ENCODE data around the gene BLID.

Gene BLID

DNA sequence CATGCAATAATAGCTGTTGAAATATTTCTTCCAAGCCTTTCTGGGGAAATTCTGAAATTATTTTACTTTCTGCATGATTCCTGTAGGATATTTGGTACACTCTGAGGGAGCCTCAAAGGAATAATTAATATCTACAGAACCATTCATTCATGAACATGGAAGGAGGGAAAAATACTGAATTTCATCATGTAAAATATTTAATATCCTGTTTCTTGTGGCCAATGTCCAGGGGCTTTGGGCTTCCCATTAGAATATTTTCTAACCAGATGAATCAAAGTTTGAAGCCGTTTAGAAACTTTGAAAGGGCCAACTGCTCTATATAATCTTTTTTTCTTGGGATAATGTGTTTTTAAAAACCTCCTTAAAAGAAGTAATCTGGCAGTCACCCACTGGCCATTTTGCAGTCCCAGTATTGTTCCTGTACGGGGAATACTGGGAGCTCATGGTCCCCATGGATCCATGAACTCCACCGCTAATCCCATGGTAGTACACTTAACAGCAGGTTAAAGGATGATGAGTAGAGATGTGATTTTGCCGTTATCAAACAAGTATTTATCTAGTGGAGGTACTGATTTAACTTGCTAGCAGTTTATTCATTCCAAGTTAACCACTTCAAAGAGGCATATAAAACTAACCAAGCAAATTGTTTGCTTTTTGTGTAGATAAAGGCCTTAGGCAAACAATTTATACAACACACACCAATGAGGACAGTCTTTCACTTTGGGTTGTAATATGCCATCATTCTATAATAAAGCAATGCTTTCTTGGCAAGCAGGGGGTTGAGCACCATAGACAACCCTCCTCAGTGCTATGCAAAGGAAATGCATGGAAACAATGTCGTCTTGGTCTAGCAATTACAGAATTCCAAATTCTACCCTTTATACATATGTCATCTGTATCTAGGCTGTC lies 34.5 kb upstream of the BLID start:
- Mint-ChIP-seq H3K27ac (no peak overlapping the region), H3K9me3 (no peaks in the 10 kb centered on the region), H3K27me3 (peaks cover 8% of the 10 kb centered on the region), H3K4me1 (no peaks in the 10 kb centered on the region), H3K36me3 (no peaks in the 10 kb centered on the region), H3K4me3 (no peak overlapping the region)
- ATAC-seq = no peak

DNA sequence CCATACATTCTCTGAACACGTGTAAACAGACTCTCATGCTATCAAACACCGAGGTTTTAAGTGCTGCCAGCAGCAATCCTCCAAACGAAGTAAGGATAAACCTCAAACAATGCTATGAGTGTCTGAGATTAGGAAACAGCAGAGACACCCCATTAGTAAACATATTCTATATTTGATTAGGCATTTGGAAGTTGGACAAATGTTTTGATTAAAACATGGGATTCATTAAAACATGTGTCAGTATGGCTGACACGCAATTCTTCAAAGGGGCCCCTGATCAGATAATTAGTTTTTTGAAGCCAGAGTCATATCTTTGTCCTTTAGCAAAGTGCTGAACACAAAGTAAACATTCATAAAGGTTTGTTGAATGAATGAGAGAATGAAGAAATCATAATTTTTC lies 33.2 kb upstream of the BLID start:
- no peaks in the 10 kb centered on the region for H3K9me3 Mint-ChIP-seq

DNA sequence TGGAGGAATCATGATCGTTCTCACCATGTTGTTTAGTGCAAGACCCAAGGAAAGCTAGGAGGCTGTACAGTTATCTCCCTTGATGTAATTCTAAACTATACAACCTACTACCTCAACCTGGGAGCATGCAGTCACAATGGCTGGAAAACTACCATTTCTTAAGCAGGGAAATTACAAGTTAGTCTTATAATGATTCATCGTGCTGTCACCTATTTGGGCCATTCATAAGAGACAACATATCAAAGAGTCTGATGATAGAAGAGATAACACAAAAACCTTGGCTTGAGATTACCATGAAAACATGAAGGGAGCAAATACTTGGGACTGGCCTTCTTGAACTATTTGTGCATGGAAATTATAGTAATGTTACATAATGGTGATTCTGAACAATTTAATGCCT lies 30.5 kb upstream of the BLID start:
- no peak for ATAC-seq
- Mint-ChIP-seq H3K9me3 (no peaks in the 10 kb centered on the region), H3K4me1 (no peaks in the 10 kb centered on the region), H3K27ac (no peak overlapping the region), H3K4me3 (no peak overlapping the region), H3K27me3 (peaks cover 8% of the 10 kb centered on the region), H3K36me3 (no peaks in the 10 kb centered on the region)

More for the DNA sequence above, 33.2 kb upstream of the BLID start:
- Mint-ChIP-seq H3K4me1 (no peaks in the 10 kb centered on the region), H3K4me3 (no peak overlapping the region), H3K27ac (no peak overlapping the region), H3K36me3 (no peaks in the 10 kb centered on the region), H3K27me3 (peaks cover 8% of the 10 kb centered on the region)
- ATAC-seq = no peak

DNA sequence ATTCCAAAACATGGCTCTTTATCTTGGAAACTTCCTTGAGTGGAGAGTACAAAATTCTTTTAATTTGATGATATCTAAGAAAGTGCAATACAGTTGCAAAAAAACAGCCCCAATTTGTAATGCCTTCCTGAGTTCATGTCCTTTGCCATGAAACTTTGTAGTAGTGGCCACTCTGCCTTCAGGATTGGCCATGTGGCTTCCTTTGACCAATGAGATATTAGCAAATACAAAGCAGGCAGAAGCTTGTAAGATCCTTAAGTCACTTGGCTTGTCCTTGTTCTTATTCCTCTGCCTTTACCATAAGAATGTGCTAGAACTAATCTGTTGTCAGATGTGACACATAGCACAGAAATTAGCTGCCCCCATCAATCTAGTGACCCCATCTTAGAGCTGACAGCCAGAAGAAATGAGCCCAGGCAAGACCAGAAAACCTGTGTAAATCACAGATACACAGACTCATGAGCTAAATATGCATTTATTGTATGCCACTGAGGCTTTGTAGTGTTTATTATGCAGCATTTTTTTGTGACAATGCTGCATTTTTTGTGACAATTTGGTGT lies 29.8 kb upstream of the BLID start:
- Mint-ChIP-seq H3K4me1 (no peaks in the 10 kb centered on the region), H3K36me3 (no peaks in the 10 kb centered on the region), H3K27ac (no peak overlapping the region), H3K4me3 (no peak overlapping the region), H3K9me3 (no peaks in the 10 kb centered on the region), H3K27me3 (peaks cover 8% of the 10 kb centered on the region)
- ATAC-seq = no peak

DNA sequence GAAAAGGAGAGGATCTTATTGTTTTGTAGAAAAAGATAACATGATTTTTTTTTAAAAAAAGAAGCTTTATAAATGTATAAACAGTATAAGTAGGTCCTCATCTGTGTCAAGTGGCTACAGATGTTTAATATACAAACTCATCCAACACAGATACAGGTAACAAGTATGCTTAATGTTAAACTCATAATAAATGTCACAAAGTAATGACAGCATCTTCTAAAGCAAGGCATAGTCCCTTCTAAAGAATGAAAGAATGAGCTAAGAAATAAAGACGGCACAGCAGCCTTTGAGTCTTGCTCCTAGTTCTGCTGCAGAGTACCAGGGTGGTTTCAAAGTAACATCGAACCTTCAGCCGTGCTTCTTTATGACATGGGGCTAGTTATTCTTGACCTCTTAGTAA lies 28.7 kb upstream of the BLID start:
- no peak overlapping the region for H3K4me3 Mint-ChIP-seq
- no peak overlapping the region for H3K27ac Mint-ChIP-seq
- ATAC-seq = no peak
- H3K27me3 Mint-ChIP-seq = peaks cover 8% of the 10 kb centered on the region
- H3K36me3 Mint-ChIP-seq = no peaks in the 10 kb centered on the region
- no peaks in the 10 kb centered on the region for H3K9me3 Mint-ChIP-seq
- H3K4me1 Mint-ChIP-seq = no peaks in the 10 kb centered on the region

DNA sequence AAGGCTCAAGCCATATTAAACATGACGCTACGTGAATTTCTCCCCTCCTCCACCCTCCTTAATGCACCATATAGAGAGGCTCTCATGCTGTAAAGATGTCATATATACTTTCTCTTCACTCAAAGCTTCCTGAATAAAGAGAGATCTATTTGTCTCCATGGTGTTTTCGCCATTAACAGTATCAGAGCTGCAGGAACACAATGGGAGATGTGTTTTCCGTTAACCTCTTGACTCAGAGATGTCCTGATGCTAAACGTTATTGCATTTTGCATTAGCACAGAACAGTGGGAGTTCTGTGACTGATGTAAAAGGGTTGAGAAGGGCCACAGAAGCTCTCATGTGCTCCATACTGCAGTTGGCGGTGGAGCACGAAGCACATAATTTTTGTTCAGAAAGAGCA lies 25.7 kb upstream of the BLID start:
- Mint-ChIP-seq H3K27me3 (peaks cover 7% of the 10 kb centered on the region), H3K4me1 (no peaks in the 10 kb centered on the region), H3K27ac (no peak overlapping the region), H3K9me3 (no peaks in the 10 kb centered on the region), H3K4me3 (no peak overlapping the region), H3K36me3 (no peaks in the 10 kb centered on the region)
- ATAC-seq = no peak

DNA sequence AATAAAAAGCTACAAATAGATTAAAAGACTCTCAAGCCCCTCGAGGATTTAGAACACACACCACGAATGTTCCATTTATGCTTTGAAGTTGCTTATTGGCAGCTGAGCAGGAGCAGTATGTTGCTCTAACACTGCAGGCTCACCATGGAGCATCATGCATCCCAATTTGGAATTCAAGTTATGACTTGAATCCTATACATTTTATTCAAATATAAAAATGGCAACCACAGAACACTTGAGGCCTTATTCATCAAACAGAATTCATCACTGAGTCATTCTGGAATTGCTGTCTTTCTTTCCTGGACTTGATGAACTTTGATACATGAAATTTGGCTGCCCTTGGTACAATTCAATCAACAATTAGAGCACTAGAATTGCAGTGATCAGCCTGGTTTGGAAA lies 24.5 kb upstream of the BLID start:
- no peaks in the 10 kb centered on the region for H3K9me3 Mint-ChIP-seq
- H3K27me3 Mint-ChIP-seq = no peaks in the 10 kb centered on the region
- no peaks in the 10 kb centered on the region for H3K4me1 Mint-ChIP-seq
- no peaks in the 10 kb centered on the region for H3K36me3 Mint-ChIP-seq
- H3K27ac Mint-ChIP-seq = no peak overlapping the region
- ATAC-seq = no peak
- H3K4me3 Mint-ChIP-seq = no peak overlapping the region

DNA sequence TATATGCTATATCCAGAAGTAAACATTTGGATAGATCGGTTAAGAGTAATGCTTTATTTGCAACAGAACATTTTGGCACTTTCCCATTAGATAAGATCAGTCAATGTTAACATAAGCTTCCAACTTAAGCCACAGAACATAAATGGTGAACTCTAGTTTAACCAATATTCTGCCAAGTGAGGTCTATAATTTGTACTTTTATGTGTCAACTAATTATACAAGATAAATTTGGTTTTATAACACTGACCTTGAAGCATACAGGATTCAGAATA lies 23.5 kb upstream of the BLID start:
- no peak for ATAC-seq
- no peaks in the 10 kb centered on the region for H3K4me1 Mint-ChIP-seq
- no peaks in the 10 kb centered on the region for H3K27me3 Mint-ChIP-seq
- H3K36me3 Mint-ChIP-seq = no peaks in the 10 kb centered on the region
- H3K27ac Mint-ChIP-seq = no peak overlapping the region
- no peak overlapping the region for H3K4me3 Mint-ChIP-seq
- H3K9me3 Mint-ChIP-seq = no peaks in the 10 kb centered on the region

DNA sequence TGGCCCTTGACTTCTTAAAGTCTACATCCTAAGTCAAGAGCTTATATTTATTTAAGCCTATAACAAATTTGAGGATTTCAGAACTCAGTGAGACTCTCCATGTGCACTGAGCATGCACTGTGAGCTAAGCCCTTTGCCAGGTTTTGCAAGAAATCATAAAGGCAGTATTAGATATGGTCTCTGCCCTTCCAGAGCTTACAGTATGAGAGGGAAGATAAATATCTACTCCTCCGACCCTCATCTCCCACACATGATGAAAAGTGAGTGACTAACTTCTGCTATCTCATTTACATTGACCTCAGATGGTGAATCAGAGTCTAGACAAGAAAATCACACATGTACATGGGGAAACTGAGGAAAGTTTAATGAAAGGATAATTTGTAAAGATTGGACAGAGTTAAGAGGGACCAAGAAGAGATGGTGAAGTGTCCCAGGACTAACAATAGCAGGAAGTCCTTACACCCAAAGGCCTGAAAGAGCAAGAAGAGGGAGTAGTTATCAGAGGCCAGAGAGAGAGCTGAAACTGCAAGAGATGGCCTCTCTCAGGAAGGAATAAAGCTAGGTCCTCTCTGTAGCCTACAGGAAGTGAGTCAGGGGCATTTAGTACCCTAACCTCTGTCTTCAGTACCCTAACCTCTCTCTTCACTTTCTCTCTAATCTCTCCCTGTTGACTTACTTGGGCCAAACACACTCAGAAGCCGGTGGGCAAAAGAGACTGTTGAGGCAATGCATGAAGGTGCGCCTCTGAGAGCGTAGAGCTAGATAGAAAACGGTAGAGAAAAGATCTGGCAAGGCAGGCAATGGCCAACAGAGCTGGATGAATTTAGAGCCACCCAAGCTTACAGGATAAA lies 23.0 kb upstream of the BLID start:
- no peak overlapping the region for H3K4me3 Mint-ChIP-seq
- H3K36me3 Mint-ChIP-seq = no peaks in the 10 kb centered on the region
- no peaks in the 10 kb centered on the region for H3K27me3 Mint-ChIP-seq
- H3K27ac Mint-ChIP-seq = no peak overlapping the region
- no peak for ATAC-seq
- H3K4me1 Mint-ChIP-seq = no peaks in the 10 kb centered on the region
- no peaks in the 10 kb centered on the region for H3K9me3 Mint-ChIP-seq

DNA sequence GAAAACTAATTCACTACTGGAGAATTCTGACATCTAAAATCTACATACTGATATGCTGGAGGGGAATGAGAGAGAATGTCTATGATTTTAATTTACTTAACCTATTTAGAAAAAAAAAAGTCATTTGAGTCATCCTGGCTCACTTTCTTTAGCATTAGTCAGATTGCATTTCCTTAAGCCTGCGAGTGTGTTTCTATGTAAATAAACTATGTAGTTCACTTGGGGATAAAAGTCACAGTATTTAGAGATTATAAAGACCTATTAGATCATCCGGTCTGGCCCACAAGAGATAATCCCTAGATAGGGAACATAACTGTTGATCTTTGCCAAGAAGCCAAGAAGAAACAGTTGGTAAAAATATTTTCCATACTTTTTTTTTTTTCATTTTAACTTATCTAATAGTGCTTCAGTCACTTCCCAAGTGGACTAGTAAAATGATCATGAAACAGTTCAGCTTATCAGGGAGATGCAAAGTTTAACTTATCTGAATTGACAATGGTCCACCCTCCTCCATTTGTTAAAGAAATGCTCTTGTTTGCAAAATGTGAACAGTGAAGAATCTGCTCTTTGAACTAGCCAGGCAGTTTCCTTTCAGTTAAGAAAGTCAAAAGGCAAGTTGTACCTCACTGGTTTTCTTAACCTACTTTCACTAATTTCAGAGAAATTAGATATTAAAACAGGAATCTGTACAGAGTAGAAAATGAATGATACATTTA lies 21.2 kb upstream of the BLID start:
- Mint-ChIP-seq H3K27me3 (no peaks in the 10 kb centered on the region), H3K36me3 (no peaks in the 10 kb centered on the region), H3K4me1 (no peaks in the 10 kb centered on the region), H3K4me3 (no peak overlapping the region), H3K27ac (no peak overlapping the region), H3K9me3 (no peaks in the 10 kb centered on the region)
- ATAC-seq = no peak

DNA sequence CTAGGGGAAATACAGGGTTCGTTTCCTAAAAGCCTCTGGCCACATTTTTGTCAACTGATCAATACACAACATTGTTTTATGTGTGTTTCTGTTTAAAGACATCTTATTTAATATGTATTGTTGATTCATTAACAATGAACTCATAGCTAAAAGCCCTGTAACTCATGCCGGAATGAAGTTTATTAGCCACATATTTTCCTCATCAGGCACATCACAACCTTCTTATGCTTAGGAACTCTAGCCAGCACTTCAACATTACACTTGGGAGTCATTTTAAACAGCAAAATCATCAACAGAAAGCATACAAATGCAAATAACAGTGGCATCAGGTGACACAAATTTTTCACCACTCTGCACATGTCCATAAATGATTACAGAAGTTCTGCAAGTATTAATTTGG lies 15.1 kb upstream of the BLID start:
- H3K27me3 Mint-ChIP-seq = peaks cover 10% of the 10 kb centered on the region
- H3K9me3 Mint-ChIP-seq = no peaks in the 10 kb centered on the region
- H3K4me3 Mint-ChIP-seq = no peak overlapping the region

DNA sequence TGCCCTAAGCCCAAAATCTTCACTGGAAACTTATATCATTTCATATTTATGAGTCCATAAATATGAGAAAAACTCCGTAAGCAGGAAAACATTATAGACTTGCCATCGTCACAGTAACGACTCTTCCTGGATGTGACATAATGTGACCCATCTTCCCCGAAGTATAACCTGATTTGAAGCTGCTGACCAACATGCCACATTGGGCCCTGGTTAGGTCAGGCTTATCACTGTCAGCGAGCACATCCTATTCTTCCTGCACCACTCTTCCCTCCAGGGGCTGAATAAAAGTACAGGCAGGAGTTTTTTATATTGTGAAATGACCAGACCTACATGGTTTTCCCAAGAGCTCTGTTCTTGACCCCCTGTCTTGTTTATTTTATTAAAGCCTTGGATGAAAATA lies 12.1 kb upstream of the BLID start:
- ATAC-seq = no peak
- H3K9me3 Mint-ChIP-seq = peaks cover 2% of the 10 kb centered on the region
- H3K36me3 Mint-ChIP-seq = no peaks in the 10 kb centered on the region
- H3K27me3 Mint-ChIP-seq = peaks cover 10% of the 10 kb centered on the region
- H3K4me3 Mint-ChIP-seq = no peak overlapping the region
- no peak overlapping the region for H3K27ac Mint-ChIP-seq
- no peaks in the 10 kb centered on the region for H3K4me1 Mint-ChIP-seq

More for the DNA sequence above, 15.1 kb upstream of the BLID start:
- H3K27ac Mint-ChIP-seq = no peak overlapping the region
- no peak for ATAC-seq
- H3K4me1 Mint-ChIP-seq = no peaks in the 10 kb centered on the region
- H3K36me3 Mint-ChIP-seq = no peaks in the 10 kb centered on the region

DNA sequence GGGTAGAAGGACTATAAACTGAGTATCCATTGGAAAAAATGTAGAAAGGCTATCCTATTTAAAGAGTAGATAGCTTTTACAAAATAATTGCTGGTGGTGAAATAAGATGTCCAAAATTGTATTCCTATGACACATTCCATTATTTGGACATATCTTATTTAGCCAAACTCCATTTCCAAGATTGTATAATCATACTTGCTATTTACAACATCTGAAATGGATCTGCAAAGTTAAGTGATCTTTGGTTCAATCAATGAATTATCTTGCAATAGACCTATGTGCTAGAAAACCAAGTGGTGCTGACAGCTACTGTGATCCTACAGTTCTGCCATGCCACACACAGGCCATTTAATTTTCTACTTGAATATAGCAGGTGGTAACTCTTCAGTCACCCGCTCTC lies 11.0 kb upstream of the BLID start:
- Mint-ChIP-seq H3K4me3 (no peak overlapping the region), H3K9me3 (peaks cover 2% of the 10 kb centered on the region), H3K4me1 (no peaks in the 10 kb centered on the region), H3K27me3 (peaks cover 10% of the 10 kb centered on the region), H3K36me3 (no peaks in the 10 kb centered on the region), H3K27ac (no peak overlapping the region)
- no peak for ATAC-seq

DNA sequence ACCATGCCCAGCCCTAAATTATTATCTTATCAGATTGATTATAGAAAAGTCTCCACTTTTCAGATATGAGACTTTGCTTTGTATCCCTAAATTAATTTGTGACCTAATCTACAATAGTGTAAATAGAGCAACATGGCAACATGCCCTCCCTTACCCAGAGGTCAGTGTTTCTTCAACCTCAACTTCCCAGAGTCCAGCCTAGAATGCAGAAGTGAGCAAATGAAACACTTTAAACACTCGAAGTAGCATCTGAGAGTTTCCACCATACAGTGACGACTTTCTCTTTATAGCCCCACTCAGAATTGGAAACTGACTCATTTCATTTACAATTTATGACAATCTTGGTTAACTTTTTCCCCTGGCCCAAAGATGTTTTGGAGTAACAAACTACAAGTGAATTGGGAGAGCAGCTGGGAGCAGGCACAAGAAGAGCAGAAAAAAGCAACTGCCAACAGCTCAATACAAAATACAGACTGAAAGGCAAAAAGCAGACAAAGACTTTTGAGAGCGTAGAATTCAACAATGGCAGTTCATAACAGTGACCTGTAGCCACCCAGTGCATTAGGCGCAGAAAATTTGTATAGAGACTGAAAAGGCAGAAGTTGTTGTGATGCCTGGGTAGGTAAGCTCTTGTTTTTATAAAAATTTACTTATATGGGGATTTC lies 10.1 kb upstream of the BLID start:
- no peaks in the 10 kb centered on the region for H3K36me3 Mint-ChIP-seq
- H3K27me3 Mint-ChIP-seq = peaks cover 10% of the 10 kb centered on the region
- ATAC-seq = peak; percentile 27
- H3K27ac Mint-ChIP-seq = no peak overlapping the region
- no peak overlapping the region for H3K4me3 Mint-ChIP-seq
- H3K9me3 Mint-ChIP-seq = peaks cover 2% of the 10 kb centered on the region
- no peaks in the 10 kb centered on the region for H3K4me1 Mint-ChIP-seq

Measured in stimulated activated memory B cell treated with anti-CD40 and anti-IgM and Interleukin-4, amounts not matched to agents 10 μg/mL and 1 μg/mL and 100 μg/mL, for 72 hours (primary cell).